OCI-M2 (cell line): ENCODE results near the gene KLHDC1.
"Not testable (repeated sequence)": the region's sequence is repeated elsewhere in the genome, so short reads cannot be mapped to it uniquely, and the experiment has no call there.

Experiments used
- DNase-seq: peaks from one replicate; lab custom pipeline; 2025; ENCODE audit not compliant: unreplicated experiment; lab: John Stamatoyannopoulos, UW

The KLHDC1 gene

GRCh38 chr14:49721733-49722435 is 29.0 kb downstream of the KLHDC1 start:
- not testable (repeated sequence) for DNase-seq

DNA sequence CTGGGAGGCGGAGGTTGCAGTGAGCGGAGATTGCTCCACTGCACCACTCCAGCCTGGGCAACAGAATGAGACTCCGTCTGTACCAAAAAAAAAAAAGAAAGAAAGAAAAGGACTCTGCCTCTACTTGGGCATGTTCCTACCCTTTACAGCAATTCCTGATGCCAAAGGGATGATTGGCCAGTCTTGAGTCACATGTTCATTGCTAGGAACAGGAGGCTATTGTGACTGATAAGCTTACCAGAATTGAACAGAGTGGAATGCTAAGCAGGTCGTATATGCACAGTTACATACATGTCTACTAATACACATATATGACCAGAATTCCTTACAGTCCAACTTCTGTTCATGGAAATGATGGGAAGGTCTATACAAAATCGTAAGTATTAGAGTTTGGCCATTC is 34.3 kb downstream of the KLHDC1 start:
- no peak for DNase-seq

DNA sequence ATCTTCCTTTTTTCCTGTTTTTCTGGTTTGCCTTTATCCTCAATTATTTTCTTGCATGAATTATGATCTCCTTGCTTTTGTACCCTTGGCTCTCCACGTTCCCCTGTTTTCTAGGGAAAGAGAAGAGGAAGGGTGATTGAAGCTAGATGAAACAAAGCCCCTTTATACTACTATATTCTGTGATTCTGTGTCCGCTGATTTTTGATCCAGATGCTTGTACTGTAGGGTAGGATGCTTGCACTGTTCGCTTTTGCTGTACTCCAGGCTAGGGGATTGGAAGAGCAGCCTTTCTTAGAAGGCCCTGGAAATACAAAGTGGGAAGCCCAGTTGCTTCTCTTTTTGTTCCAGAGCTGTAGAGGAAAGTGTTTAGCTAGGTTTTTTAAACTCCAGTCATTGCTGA is 40.0 kb downstream of the KLHDC1 start:
- DNase-seq, result no peak

DNA sequence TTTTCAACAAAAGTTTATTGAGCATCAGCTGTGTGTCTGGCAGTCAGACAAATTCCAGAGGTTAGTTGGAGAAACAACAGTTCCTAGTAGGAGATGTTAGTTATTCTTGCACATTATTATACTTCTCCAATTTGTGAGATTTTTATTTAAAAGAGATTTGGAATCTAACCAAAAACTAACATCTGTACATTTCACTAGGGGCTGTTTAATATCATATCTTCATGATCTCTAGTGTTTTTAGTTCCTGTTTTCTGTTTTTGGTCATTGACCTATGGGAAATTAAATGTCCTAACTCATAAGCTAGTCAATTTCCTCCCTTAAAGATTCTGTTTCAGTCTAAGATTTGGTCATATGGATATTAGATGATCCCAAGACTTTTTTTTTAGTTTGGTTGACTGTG is 40.9 kb downstream of the KLHDC1 start:
- DNase-seq, result no peak

DNA sequence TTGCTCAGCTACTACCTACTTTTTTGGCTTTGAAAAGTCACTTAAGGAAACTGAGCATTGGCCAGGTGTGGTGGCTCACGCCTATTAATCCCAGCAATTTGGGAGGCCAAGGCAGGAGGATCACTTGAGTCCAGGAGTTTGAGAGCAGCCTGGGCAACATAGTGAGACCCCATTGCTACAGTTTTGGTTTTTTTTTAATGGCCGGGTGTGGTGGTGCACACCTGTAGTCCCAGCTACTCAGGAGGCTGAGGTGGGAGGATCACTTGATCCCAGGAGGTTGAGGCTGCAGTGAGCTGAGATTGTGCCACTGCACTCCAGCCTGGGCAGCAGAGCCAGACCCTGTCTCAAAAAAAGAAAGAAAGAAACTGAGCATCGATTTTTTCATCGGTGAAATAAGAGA is 42.7 kb downstream of the KLHDC1 start:
- not testable (repeated sequence) for DNase-seq

DNA sequence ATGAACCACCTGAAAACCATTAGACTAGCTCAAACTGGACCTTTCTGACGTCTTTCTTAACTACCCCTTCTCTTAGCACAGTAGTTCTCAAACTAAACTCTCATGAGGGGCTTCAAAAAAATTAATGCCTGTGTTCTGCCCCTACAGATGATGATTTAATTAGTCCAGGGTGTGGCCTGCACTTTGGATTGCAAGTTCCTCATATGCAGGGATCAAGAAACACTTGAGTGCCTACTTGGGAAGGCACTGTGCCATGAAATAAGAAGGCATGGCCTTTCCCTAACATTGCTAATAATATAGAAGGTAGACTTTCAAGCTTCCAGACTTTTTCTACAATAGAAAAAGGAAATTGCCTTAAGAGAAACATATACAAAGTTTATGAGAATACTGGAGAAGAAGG is 52.3 kb downstream of the KLHDC1 start:
- DNase-seq, result no peak

GRCh38 chr14:49746476-49746875 is 53.6 kb downstream of the KLHDC1 start:
- DNase-seq, result not testable (repeated sequence)

DNA sequence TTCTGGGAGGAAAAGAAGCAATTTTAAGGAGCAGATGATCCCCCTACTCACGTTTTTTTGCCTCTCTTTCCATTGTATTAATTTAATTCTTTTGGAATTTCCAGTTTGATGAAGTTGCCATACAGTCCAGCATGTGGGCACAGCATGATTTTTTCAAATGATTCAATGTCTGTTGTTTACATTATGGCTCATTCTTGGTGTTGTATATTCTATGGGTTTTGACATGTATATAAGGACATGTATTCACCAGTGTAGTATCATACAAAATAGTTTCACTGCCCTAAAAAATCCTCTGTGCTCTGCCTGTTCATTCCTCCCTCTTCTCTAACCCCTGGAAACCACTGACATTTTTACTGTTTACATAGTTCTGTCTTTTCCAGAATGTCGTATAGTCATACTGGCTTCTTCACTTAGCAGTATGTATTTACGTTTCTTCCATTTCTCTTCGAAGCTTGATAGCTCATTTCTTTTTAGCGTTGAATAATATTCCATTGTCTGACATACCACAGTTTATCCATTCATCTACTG is 61.7 kb downstream of the KLHDC1 start:
- DNase-seq, result no peak

DNA sequence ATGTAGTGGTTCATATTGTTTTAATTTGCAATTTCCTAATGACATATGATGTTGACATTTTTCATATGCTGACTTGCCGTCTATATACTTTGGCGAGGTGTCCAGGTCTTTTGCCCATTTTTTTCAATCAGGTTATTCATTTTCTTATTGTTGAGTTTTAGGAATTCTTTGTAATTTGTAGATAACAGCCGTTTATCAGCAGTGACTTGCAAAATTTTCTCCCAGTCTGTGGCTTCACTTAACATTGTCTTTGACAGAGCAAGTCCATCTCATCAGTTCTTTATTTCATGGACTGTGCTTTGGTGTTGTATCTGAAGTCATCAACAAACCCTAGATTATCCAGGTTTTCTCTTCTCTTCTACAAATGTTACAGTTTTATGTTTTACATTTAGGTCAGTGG is 62.5 kb downstream of the KLHDC1 start:
- no peak for DNase-seq

- no peak for DNase-seq
Observed at GRCh38 chr14:49761839-49762551, 69.1 kb downstream of the KLHDC1 start.

GRCh38 chr14:49766839-49767238 is 73.9 kb downstream of the KLHDC1 start:
- DNase-seq, result no peak

GRCh38 chr14:49767270-49767570 is 74.3 kb downstream of the KLHDC1 start:
- DNase-seq, result no peak

- no peak for DNase-seq
Observed at GRCh38 chr14:49767571-49768300, 74.8 kb downstream of the KLHDC1 start, which contains the start of gene KLHDC2. KLHDC2 (plus strand) TSS chr14:49768153; CDS start chr14:49768469, 316 bp downstream.

GRCh38 chr14:49768301-49769121 is 75.6 kb downstream of the KLHDC1 start:
- no peak for DNase-seq

- DNase-seq, result no peak
Observed at GRCh38 chr14:49769171-49769570, 76.3 kb downstream of the KLHDC1 start.

- DNase-seq, result no peak
Observed at GRCh38 chr14:49769581-49770211, 76.8 kb downstream of the KLHDC1 start.

- no peak for DNase-seq
Observed at GRCh38 chr14:49770212-49770817, 77.4 kb downstream of the KLHDC1 start.

GRCh38 chr14:49771691-49772090 is 78.8 kb downstream of the KLHDC1 start:
- not testable (repeated sequence) for DNase-seq

DNA sequence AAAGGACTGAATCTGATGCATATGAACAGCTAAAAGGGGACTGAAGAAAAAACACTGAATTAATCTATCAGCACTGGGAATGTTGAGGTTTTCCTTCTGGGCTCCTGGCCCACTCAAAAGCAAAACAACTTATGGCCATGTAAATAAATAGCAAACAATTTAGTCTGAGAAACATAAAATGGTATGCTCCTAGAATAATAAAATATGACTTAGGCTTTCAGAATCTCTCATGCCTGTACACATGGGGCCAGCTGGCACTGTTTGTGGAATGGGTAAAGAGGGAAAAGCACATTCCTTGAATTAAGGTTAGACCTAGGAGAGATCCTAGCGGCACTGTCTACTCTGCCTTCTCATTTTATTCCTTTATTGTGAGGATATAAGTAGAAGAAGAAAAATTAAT is 81.2 kb downstream of the KLHDC1 start:
- DNase-seq, result no peak

- no peak for DNase-seq
Observed at GRCh38 chr14:49778421-49778820, 85.5 kb downstream of the KLHDC1 start.
